Measurements from ENCODE around the gene IER5L.

DNA sequence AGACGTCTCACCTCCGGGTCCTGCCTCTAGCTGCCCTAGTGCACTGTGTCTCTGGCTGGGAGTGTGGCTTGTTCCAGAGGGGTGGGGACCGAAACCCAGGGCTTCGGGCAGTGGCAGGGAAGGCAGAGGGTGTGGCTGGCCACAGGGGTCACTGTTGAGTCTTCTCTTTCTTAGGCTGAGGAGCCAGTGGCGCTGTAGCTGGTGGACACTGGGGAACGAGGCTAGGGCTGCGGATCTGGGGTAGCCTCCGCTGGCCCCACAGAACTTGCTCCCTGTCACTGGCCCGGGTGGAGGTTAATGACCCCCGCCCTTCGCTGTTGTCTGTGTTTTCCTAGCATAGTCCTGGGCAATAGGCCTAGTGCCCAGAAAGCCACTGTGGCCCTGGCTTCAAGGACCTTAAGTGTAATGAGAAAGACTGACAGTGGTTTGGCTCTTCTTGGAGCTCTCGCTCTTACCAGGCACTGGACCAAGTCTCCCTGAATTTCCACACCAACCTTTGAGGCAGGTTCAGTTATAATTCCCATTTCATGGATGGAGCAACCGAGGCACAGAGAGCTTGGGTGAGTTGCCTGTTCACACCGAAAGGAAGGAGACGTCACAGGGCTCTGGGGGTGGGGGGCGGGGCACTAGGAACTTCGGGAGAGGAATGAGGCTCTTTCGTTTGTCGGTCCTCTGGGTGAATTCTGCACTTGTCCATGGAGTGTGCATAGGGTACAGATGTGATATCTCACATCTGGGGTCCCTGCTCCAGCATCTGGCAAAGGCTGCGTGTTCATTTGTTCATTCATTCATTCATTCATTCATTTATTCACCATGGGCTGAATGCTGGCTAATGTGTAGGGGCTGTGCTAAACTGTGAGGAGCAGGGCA lies 4.8 kb upstream of the IER5L start:
- TF ChIP-seq, protein P1, sequence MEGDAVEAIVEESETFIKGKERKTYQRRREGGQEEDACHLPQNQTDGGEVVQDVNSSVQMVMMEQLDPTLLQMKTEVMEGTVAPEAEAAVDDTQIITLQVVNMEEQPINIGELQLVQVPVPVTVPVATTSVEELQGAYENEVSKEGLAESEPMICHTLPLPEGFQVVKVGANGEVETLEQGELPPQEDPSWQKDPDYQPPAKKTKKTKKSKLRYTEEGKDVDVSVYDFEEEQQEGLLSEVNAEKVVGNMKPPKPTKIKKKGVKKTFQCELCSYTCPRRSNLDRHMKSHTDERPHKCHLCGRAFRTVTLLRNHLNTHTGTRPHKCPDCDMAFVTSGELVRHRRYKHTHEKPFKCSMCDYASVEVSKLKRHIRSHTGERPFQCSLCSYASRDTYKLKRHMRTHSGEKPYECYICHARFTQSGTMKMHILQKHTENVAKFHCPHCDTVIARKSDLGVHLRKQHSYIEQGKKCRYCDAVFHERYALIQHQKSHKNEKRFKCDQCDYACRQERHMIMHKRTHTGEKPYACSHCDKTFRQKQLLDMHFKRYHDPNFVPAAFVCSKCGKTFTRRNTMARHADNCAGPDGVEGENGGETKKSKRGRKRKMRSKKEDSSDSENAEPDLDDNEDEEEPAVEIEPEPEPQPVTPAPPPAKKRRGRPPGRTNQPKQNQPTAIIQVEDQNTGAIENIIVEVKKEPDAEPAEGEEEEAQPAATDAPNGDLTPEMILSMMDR (IDR thresholded peaks at IDR 0.05; ENCODE audit: insufficient read depth, low read length, poor library complexity, severe bottlenecking), result no peak
- TF ChIP-seq EZH2phosphoT487 (conservative IDR thresholded peaks at IDR 0.05; ENCODE audit: low read length), result no peak

All from SU-DHL-6 (cell line).